HG03575 (cell line): ENCODE measurements around the gene GLI2.

ENCODE experiments used
- ATAC-seq: cut with Tn5 transposase; IDR thresholded peaks from one replicate; pipeline ENCODE4 v1.9.1; 2021; ENCODE audit not compliant: unreplicated experiment, insufficient number of reproducible peaks, low FRiP score; ENCODE audit errors: extremely low read depth

GLI2 gene

DNA sequence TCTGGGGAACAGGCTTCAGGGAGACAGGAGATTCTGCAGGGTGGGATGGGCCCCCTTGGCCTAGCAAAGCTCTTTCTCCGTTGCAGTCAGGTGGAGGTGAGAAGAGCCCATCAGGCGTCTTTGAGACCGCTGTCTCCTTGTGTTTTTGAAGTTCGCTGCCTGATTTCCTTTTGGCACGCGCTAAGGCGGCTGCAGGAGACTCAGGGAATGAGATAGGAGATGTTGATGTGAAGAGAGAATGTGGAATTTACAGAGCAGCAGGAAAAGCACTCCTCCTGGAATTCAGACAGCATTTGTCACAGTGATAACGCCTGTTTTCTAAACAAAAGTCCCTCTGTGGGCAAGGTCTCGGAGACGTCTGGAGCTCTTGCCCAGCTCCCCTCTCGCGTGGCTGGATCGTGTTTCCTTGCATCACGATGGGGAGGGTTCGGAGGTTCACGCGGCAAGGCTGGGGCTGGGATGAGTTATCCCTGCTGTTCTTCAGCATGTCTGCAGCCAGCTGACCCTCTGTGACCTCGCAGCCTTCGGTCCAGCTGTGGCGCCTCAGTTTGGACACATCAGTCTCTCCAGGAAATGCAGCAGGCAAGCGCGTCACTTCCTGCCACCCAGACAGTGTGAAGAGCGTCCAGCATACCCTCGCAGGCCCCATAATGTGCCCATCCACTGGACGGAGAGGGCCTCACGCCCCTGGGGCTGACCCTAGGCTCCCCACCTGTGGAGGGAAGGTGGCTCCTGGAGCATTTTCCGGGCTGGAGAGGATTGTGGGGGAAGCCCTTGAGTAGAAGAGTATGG lies 30.2 kb downstream of the GLI2 start:
- no peak for ATAC-seq

DNA sequence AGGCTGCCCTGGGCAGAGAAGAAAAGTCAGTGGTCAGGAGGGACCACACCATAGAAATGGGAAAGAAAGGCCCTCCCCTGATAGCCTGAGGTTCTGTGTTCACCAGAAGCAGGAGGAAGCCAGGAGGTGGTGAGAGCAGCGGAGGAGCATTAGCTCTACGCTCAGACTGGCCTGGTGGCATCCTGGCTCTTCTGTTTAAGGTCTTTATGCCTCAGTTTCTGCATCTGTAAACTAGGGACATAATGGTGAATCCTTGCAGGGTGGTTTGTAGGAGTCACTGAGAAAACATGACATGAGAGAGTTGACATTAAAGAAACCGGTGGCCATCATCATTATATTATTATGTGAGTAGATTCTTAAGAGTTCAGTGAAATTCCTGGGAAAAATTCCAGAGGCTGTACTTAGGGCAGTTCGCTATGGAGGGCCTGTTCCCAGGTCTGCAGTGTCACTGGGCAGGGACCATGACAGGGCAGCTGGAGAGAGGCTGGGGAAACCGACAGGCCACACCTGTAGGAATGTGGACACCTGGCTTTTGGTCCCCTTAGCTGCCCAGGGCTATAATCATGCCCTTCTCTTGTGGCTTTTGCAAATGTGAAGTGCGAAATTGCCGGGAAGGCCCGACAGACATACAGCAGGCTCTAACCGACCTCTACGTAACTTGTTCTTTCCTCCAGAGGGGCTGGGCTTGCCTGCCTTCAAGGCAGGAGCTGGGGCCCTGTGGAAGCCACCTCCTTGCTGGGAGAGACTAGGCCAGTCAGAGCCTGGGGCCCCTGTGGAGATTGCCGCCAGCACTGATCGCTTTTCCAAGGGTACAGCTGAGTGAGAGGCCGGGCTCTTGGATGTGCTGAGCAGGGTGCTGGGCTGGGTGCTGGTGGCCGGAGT lies 31.0 kb downstream of the GLI2 start:
- no peak for ATAC-seq

DNA sequence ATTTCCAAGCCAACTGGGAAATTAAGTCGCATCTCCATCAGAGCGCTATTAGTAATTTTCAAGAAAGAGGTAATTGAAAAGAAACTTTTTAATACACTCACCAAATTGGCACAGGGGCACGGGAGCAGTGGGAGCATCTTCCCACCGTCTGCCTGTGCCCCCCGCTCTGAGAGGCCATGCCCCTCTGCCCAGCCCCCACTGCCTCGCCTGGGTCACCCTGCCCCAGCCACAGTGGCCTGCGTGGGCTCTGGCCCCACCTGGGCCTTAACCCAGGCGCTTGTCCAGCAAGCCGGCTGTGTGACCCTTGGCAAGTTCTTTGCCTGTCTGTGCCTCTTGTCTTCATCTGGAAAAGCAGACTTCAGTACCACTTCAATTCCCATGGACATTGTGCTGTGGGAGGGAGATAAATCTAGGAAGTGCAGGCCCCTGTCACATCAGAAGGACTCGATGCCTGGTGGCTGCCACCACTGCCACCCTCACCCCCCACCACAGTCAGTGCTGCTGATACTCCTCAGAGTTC lies 31.9 kb downstream of the GLI2 start:
- no peak for ATAC-seq

DNA sequence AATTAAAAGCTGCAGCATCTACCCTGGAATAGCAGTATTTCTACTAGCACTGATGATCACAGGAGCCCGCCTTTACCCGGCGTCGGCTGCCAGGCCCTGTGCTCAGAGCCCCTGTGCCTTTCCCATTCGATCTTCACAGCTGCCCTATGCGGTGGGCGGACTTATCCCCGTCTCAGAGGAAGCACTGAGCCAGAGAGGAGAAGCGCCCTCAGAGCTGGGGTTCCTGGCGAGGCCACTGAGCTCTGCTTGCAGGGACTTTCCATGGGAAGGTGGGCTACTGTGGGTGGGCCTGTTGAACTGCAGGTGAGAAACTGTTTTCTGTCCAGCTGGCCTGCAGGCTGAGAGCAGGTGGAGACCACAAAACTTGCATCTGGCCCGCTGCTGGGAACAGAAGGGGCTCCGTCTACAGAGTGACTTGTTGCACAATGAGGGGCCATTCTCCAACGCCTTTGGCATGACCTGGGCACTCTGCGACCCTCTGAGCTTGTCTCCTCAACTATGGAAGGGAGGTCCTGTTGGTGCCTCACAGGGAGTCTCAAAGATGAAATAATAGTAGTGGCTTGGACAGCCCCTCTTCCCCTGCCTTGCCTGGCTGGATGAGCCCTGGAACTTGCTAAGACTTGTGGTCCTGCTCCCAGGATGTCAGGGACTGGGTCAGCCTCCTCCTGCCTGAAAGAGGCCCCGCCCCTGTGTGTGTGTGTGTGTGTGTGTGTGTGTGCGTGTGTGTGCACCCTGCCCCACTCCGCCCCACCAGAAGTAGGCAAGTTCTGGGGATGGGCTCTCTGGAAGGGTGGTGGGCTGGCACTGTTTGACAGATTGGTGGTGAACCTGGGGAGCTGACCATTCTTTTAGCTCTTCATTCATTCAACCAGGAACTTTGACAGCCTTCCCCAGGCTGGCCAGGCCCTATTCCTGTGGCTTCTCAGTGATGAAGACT lies 32.7 kb downstream of the GLI2 start:
- ATAC-seq = no peak

DNA sequence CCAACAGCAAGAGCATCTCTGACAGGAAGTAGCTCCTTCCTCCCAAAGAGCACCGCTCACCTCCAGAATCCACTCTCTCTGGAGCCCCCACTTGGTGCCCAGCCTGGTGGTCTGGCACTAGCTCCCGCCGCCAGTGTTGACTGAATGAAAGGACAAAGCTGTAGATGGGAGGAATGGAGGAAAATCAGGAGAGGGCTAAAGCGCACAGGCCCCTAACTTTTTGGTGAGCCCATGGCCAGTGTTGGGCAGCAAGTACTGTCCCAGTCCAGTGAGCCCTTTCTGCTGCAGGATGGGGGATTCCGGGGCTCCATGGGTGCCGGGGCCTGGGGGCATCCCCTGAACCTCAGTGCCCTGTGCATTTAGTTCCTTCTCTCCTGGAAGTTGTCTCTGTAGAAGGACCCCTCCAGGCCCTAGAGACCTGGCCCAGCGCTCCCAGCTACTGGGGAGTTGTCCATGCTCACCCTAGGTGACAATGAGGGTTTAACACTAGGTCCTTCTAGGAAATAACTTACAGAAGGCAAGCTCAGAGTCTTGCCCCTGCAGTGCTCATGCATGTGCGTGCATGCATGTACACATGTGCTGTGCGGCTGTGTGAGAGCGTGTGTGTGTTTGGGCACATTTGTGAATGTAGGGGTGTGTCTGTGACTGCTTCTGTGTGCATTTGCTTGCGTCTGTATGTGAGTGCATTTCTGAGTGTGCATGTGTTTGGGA lies 33.6 kb downstream of the GLI2 start:
- no peak for ATAC-seq

DNA sequence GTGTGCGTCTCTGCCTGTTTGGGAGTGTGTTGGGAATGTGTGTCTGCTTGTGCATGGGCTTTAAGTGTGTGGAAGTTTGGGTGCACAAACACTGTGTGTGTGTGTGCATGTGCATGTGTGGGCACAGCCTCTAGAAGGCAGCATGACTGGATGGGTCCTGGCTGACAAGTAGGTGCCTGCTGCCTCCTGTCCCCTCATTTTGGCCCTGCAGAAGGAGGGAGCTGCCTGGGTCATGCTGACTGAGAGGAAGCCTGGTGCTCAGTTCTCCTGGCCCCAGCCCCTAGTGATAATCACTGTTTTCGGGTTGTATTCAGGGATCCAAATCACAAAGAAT lies 34.1 kb downstream of the GLI2 start:
- ATAC-seq = no peak

DNA sequence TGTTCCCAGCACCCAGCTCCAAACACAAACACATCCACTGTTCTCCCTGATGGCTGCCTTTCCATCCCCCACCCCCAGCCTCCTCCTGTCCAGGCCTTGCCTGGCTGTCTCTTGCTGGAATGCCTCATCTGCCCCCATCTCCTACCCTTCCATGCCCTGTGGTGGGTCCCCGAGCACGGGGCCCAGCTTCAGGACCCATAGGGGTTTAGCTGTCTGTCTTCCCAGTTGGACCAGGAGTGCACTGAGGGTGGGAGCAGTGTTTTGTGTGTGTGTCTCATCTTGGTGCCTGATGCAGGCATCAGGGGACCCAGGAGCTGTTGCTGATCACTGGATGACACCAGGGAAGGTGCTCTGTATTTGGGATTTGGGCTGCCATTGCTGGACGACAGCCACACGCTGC lies 34.5 kb downstream of the GLI2 start:
- ATAC-seq = no peak

DNA sequence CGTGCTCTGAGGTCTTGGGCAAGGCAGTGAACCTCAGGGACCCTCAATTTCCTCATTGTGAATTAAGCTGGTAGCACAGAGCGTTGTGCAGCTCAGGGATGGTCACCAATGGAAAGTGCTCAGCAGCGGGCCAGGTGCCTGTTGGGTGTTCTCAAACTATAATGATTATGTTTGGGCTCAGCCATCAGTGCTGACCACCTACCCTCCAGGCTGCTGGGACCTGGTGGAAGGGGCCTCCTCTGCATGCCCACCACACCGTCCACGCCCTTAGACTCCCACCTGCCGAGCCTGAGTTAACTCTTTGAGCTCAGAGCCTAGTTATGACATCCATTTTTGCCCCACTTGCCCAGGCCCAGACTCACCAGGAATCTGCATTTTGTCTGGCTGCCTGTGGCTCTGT lies 35.0 kb downstream of the GLI2 start:
- no peak for ATAC-seq

DNA sequence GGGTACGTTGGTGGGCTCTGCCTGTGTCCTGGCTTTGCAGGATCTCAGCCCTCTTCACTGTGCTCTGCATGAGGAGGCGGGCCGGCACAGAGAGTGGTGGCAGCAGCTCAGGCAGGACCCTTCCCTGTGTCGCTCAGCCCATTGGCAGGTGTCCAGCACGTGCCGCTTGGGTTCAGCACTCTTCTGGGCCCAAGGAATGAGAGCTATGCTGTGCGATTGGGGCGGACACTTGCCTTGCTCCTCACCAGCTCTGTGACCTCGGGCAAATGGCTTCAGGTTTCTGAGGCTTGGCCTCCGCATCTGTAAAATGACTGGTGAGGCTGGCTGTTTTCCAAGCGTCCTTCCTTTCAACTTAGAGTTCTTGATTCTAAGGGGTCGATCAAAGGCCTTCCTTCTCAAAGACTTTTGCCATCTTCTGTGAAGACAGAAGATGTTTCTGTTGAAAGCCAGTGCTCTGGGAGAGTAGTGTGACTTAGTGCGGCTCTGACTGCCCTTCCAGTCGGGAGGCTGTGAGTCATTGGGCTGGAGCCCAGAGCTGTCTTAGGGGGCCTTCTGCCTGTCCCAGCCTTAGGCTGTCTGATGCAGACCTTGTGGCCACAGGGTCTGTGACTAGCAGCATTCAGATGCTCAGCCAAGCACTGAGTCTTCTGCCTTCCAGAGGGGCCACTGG lies 35.6 kb downstream of the GLI2 start:
- no peak for ATAC-seq

DNA sequence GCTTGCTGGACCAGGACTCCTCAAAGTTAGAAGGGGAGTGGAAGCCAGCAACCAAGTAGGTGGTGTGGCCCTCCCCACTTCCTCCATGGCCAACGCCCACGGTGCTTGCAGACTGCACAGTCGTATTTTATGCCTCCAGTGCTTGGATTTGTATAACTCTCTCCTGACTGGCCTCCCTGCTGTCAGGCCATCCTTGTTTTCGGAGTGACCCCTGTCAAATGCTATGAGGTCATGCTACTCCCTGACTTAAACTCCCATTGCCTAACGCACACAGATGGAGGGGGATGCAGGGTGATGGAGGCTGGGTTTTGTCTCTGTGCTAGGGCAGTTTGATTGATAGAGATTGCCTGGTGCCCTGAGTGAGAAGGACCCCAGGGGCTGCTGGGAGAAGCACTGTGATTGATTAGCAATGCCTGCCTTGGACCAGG lies 36.1 kb downstream of the GLI2 start:
- ATAC-seq = no peak

DNA sequence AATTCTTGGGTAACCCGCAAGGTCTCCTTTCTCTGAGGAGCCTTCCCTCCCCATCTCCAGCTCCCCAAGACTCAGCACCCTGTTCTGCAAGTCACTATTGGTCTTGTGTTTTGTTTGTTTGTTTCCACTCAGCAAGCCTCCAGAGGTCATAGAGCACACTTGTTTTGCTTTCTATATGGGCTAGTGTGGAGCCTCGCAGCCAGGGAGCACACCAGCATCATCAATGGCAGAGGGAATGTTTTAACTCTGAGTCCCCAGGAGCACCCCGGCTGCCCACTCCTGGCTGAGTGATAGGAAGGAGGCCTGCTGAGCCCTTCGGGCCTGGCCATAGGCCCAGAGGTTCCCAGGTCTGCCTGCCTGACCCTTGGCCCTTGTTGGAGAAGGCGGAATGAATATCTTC lies 36.6 kb downstream of the GLI2 start:
- ATAC-seq = no peak

DNA sequence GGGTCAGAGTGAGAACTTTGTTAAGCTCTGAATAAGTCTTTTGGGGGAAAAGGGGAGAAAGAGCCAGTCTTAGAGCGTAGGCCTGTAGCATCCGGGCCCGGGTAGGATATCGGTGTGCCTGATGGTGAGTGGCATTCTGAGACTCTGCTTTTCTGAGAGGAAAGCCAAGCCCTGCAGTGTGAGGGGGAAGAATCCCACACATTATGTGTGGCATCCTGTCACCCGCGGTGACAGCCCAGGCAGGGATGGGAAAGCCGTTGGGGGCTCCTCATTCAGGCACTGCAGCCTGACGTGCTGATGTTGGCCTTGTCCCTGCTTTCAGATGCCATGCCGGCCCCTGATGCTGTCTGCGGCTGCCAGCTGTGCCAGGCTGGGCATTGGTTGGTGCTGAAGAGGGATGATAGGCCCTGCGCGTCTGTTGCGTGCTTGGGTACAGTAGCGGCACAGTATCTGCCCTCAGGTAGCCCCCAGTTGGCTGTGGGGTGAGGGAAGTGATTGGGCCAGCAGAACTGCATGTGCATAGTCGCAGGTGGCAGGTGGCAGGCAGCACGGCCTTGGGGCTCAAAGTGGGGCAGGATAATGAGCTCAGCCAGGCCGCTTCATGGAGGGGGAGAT lies 37.6 kb downstream of the GLI2 start:
- no peak for ATAC-seq

DNA sequence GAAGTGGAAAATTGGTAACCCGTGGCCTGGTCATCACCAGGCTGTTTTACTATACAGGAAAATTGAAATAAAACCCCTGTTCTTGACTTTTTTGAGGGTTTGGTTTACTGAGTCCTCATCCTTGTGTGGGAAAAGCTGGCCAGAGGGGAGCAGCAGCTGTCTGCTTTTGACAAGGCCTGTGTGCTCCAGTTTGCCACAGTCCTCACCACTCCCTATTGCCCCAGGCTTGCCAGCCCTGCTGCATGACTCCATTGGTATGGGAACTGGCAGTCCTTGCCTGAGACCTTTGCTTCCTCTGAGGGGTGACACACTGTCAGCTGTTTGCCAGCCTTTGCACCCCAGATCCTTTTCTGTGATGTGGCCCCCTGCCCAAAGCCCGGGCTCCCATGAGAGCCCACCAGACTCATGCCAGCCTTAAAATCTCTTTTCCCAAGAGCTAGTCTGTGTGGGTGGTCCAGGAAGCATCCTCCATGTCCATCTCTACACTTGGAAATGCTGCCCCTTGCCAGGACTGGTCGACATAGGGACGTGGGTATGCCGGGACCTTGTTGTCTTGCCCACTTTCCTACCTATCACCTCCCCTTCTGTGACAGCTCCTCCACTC lies 39.0 kb downstream of the GLI2 start:
- ATAC-seq = no peak

DNA sequence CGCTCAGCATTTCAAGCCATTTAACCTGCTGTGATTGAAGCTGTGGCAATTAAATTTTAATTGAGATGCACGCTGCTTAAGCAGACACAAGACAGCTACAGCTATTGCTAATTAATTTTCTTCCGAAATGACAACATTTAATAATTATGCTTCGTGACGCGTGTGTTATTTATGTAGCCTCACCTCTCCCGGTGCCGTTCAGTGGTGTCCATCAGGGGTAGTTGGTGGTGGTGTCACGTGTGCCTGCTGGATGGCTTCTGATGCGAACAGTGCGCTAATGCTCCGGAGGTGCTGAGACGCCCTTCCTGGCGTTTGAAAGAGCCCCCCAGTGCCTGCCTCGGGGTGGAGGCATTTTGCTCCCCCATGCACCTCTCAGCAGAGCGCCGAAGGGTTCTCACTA lies 39.5 kb downstream of the GLI2 start:
- no peak for ATAC-seq

DNA sequence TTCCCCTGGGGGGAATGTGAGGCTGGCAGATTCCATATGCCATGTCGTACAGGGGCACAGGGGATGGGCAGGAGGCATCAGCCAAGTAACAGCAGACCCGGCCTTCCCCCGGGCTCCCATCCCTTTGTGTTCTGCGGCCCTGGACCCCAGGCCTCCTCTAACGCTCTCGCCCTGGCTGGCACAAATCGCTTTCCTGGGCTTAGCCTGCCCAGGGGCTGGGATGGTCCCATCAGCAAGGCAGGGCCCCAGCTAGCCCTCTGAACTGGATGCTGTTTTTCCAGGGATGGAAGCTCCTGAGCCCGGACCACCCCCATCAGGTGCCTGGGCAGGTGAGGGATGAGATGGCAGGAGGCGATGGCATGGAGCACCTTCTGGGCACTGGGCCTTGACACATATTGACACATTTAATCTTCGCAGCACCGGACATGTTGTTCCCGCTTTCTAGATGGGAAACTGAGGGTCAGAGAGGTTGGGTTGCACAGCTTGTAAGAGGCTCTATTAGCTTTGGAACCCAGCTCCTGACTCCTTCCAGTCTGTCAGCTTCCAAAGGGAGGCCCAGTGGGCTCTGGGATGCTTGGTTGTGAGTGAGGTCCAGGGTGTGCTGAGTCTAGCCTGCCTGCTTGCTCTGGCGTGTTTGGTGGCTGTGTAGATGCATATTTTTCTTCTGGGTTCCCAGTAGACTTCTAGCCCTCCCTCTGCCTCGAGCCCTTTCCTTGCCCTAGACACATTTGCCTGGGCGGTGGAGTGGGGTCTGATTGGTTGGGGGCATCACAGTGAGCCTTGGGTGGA lies 40.3 kb downstream of the GLI2 start:
- ATAC-seq = no peak

DNA sequence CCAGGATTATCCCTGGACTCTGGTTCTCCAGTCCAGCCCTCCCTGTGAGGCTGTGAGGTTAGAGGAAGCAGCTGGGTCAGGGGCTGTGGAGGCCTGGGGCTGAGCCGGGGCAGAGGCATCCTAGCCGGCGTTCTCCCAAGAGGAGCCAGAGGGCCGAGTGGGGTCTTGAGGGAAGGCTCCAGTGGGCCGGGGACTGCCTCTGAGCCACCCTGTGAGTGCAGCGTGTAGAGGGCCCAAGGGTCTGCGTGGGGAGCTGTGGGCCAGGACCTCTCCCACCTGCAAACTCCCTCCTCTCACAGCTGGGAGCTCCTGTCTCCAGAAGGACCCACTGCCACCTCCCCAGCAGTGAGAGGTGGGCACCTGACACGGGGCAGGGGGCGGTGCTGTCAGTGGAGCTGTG lies 41.0 kb downstream of the GLI2 start:
- no peak for ATAC-seq
